HCT116 (cell line): ENCODE measurements around the gene P2RX7.

Experiments
- CEBPB ChIP-seq: IDR thresholded peaks from 2 replicates; pipeline ENCODE4 v1.6.1; 2012; ENCODE audit warnings: low read depth
- MAX ChIP-seq: IDR thresholded peaks from 2 replicates; pipeline ENCODE4 v1.6.1; 2012
- POLR2A ChIP-seq: IDR thresholded peaks from 2 replicates; pipeline ENCODE4 v1.7.0; 2011; ENCODE audit warnings: borderline replicate concordance; ENCODE audit not compliant: insufficient read depth, insufficient read length; ENCODE audit errors: extremely low read depth
- TF ChIP-seq, protein P1 (sequence below): IDR thresholded peaks from 2 replicates; pipeline ENCODE4 v1.6.1; 2012; ENCODE audit warnings: low read depth

DNA sequence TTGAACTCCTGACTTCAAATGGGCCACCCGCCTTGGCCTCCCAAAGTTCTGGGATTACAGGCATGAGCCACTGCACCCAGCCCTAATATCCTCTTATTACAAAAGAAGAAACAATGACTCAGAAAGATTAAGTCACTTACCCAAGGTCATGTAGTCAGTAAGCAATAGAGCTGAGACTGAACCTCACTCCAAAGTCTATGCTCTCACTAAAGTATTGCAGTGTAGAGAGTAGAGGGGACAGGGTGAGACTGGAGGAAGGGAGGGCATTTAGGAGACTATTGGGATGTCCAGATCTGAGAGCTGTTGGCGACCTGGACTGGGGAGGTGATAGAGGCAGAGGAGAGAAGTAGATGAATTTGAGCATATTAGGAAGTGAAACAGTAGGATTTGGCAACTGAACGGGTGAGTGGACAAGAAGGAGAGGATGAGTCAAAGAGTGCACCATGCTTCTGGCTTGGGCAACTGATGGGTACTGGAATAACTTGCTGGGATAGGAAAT, 11.8 kb downstream of the P2RX7 start:
- TF ChIP-seq POLR2A (no peak), MAX (no peak), CEBPB (peak; percentile 23; the same call in 1 of the 2 replicates)
- TF ChIP-seq, protein P1, sequence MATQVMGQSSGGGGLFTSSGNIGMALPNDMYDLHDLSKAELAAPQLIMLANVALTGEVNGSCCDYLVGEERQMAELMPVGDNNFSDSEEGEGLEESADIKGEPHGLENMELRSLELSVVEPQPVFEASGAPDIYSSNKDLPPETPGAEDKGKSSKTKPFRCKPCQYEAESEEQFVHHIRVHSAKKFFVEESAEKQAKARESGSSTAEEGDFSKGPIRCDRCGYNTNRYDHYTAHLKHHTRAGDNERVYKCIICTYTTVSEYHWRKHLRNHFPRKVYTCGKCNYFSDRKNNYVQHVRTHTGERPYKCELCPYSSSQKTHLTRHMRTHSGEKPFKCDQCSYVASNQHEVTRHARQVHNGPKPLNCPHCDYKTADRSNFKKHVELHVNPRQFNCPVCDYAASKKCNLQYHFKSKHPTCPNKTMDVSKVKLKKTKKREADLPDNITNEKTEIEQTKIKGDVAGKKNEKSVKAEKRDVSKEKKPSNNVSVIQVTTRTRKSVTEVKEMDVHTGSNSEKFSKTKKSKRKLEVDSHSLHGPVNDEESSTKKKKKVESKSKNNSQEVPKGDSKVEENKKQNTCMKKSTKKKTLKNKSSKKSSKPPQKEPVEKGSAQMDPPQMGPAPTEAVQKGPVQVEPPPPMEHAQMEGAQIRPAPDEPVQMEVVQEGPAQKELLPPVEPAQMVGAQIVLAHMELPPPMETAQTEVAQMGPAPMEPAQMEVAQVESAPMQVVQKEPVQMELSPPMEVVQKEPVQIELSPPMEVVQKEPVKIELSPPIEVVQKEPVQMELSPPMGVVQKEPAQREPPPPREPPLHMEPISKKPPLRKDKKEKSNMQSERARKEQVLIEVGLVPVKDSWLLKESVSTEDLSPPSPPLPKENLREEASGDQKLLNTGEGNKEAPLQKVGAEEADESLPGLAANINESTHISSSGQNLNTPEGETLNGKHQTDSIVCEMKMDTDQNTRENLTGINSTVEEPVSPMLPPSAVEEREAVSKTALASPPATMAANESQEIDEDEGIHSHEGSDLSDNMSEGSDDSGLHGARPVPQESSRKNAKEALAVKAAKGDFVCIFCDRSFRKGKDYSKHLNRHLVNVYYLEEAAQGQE = no peak
